NCI-H2081 treated with DMSO at 0.1 percent for 48 hours (cell line): ENCODE data around the gene XRCC4.

Experiments used
- DNase-seq: peaks from one replicate; lab custom pipeline; 2025; lab: John Stamatoyannopoulos, UW

XRCC4 gene

GRCh38 chr5:83277154-83277553 lies 199.8 kb downstream of the XRCC4 start:
- no peak for DNase-seq

- no peak for DNase-seq
Measured at GRCh38 chr5:83277953-83278352, 200.6 kb downstream of the XRCC4 start.

- no peak for DNase-seq
Measured at GRCh38 chr5:83281176-83281575, 203.8 kb downstream of the XRCC4 start.

GRCh38 chr5:83281658-83282057 lies 204.3 kb downstream of the XRCC4 start:
- DNase-seq, result no peak

GRCh38 chr5:83283761-83284160 lies 206.4 kb downstream of the XRCC4 start:
- DNase-seq, result no peak

- no peak for DNase-seq
Measured at GRCh38 chr5:83285661-83286398, 208.5 kb downstream of the XRCC4 start.

- DNase-seq, result no peak
Measured at GRCh38 chr5:83294246-83294645, 216.9 kb downstream of the XRCC4 start.

- DNase-seq, result no peak
Measured at GRCh38 chr5:83299353-83299752, 222.0 kb downstream of the XRCC4 start.

GRCh38 chr5:83306572-83307241 lies 229.4 kb downstream of the XRCC4 start:
- DNase-seq, result no peak

GRCh38 chr5:83312663-83313062 lies 235.3 kb downstream of the XRCC4 start:
- DNase-seq, result no peak

- no peak for DNase-seq
Measured at GRCh38 chr5:83313436-83313835, 236.1 kb downstream of the XRCC4 start.

- DNase-seq, result no peak
Measured at GRCh38 chr5:83321483-83322055, 244.2 kb downstream of the XRCC4 start.

GRCh38 chr5:83322273-83322924 lies 245.1 kb downstream of the XRCC4 start:
- no peak for DNase-seq

- no peak for DNase-seq
Measured at GRCh38 chr5:83323557-83324180, 246.3 kb downstream of the XRCC4 start.

GRCh38 chr5:83331842-83332241 lies 254.5 kb downstream of the XRCC4 start:
- no peak for DNase-seq

- no peak for DNase-seq
Measured at GRCh38 chr5:83337453-83338035, 260.2 kb downstream of the XRCC4 start.

GRCh38 chr5:83340511-83340918 lies 263.2 kb downstream of the XRCC4 start:
- no peak for DNase-seq

GRCh38 chr5:83341815-83342334 lies 264.5 kb downstream of the XRCC4 start:
- no peak for DNase-seq

GRCh38 chr5:83342465-83342864 lies 265.1 kb downstream of the XRCC4 start:
- no peak for DNase-seq

GRCh38 chr5:83343299-83343698 lies 266.0 kb downstream of the XRCC4 start:
- no peak for DNase-seq

GRCh38 chr5:83345423-83345822 lies 268.1 kb downstream of the XRCC4 start:
- DNase-seq, result no peak
